PC-3 (cell line): ENCODE results near the gene EHD3. TPM values are rescaled to one million over a fixed set of nuclear protein-coding genes. Genes with fewer than 3 reads are reported as not detected.

Experiments
- ATAC-seq: fragments of 200-7000 bp; cut with Tn5 transposase; 2 replicates; pipeline ENCODE4 v1.9.1; 2020; ENCODE audit warnings: mild to moderate bottlenecking, moderate library complexity
- BruUV-seq: library from RNA; stranded (reverse); fragments of 400-500 nt; replicated peaks from 2 replicates; lab custom pipeline; 2021; lab: Mats Ljungman, UMichigan
- CTCF ChIA-PET: fragments of 300-600 bp; sonication (Branson Sonifier 250); formaldehyde crosslinking; loops from one replicate; lab custom pipeline; 2022; ENCODE audit warnings: antibody characterized with exemption; lab: Charles Lee
- POLR2A ChIA-PET: fragments of 300-600 bp; sonication (Branson Sonifier 250); formaldehyde crosslinking; loops from one replicate; lab custom pipeline; 2022; ENCODE audit warnings: antibody characterized with exemption; ENCODE audit not compliant: unreplicated experiment; lab: Charles Lee
- DNase-seq: peaks from one replicate; pipeline ENCODE4 v3.0.0-alpha.2; 2015
- H2AFZ ChIP-seq: fragments of 300-600 bp; sonication (generic); 2 replicates; pipeline ENCODE4 v1.6.0; 2016; ENCODE audit warnings: antibody characterized with exemption, low read length
- H3F3A ChIP-seq: fragments of 300-600 bp; sonication (generic); one replicate; pipeline ENCODE4 v1.6.0; 2017; ENCODE audit warnings: antibody characterized with exemption, low read length, control low read depth, mild to moderate bottlenecking; ENCODE audit not compliant: unreplicated experiment
- H3K27ac ChIP-seq: fragments of 300-600 bp; sonication (generic); 2 replicates; pipeline ENCODE4 v1.5.1; 2016; ENCODE audit warnings: mild to moderate bottlenecking, low read length
- H3K27me3 ChIP-seq: fragments of 300-600 bp; sonication (generic); 2 replicates; pipeline ENCODE4 v1.6.1; 2016; ENCODE audit warnings: low read length, mixed read lengths
- H3K36me3 ChIP-seq: fragments of 300-600 bp; sonication (generic); 2 replicates; pipeline ENCODE4 v1.6.1; 2016; ENCODE audit warnings: low read depth, mixed run types, low read length, mixed read lengths
- H3K4me1 ChIP-seq: fragments of 300-600 bp; sonication (generic); 2 replicates; pipeline ENCODE4 v1.5.1; 2016; ENCODE audit warnings: low read length; ENCODE audit not compliant: insufficient read depth
- H3K4me2 ChIP-seq: fragments of 300-600 bp; sonication (generic); 2 replicates; pipeline ENCODE4 v1.6.0; 2016; ENCODE audit warnings: low read length
- H3K4me3 ChIP-seq: fragments of 300-600 bp; sonication (generic); 2 replicates; pipeline ENCODE4 v1.5.1; 2016; ENCODE audit warnings: mild to moderate bottlenecking, low read length, mixed read lengths
- H3K79me2 ChIP-seq: fragments of 300-600 bp; sonication (generic); 2 replicates; pipeline ENCODE4 v1.6.1; 2017; ENCODE audit warnings: low read length, mixed read lengths
- H3K9ac ChIP-seq: fragments of 300-600 bp; sonication (generic); 2 replicates; pipeline ENCODE4 v1.6.0; 2016; ENCODE audit warnings: mild to moderate bottlenecking, low read length
- H3K9me2 ChIP-seq: fragments of 300-600 bp; sonication (generic); replicated peaks from 2 replicates; pipeline ENCODE4 v1.6.1; 2016; ENCODE audit warnings: mixed run types, low read length, mixed read lengths
- H3K9me3 ChIP-seq: fragments of 300-600 bp; sonication (generic); 2 replicates; pipeline ENCODE4 v1.6.1; 2016; ENCODE audit warnings: low read length, mixed read lengths
- H4K20me1 ChIP-seq: fragments of 300-600 bp; sonication (generic); 2 replicates; pipeline ENCODE4 v1.6.1; 2016; ENCODE audit warnings: low read length, mixed read lengths
- EZH2 ChIP-seq: fragments of 300-600 bp; sonication (generic); IDR thresholded peaks from one replicate; pipeline ENCODE4 v1.6.1; 2017; ENCODE audit warnings: antibody characterized with exemption, mild to moderate bottlenecking, low read length; ENCODE audit not compliant: unreplicated experiment
- EZH2phosphoT487 ChIP-seq: fragments of 300-600 bp; sonication (generic); IDR thresholded peaks from 2 replicates; pipeline ENCODE4 v1.6.1; 2018; ENCODE audit warnings: mild to moderate bottlenecking, antibody characterized with exemption, low read length, borderline replicate concordance
- intact Hi-C: fragments of 100-400 bp; cut with micrococcal nuclease; formaldehyde crosslinking; loops from 2 replicates; pipeline ENCODE4 v1.9.0; 2023
- total RNA-seq: library from RNA; depleted of rRNA; stranded (reverse); fragments of >200 nt; gene quantifications from 2 replicates; pipeline ENCODE4 v1.2.3, GENCODE V29; 2014
- TF ChIP-seq, protein P1 (sequence below): fragments of 300-600 bp; sonication (generic); conservative IDR thresholded peaks from 2 replicates; pipeline ENCODE4 v1.5.1; 2017; ENCODE audit warnings: antibody characterized with exemption, low read depth, mild to moderate bottlenecking, low read length

The EHD3 gene
- total RNA-seq, 1 experiment from 2014 or later = 4.4 TPM

DNA sequence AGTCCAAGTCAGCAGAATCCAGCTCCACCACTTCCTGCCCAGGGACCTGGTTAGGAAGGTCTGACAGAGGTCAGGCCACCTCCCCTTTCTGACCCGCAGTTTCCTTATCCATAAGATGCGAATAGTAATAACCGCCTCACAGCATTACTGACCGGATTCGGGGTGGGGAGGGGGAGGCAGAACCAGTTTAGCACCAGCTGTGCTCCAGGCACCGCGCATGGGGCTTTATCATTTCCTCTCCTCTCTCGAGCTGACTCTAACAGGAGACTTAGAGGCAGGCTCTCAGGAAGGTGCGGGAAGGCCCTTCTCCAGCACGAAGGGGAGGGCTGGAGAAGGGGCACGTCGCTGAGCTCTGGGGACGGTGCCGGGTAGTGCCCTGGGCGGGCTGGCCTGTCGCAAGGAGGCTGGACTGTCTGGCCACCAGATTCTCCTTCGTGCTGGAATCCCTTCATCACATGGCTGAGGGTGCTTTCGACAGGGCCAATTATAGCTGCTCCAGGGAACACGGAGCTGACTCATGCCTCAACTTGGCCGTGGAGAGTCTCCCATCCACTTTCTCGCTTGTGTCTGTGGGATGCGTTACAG is 5.7 kb downstream of the EHD3 start:
- Histone ChIP-seq H3K9me3 (no peaks in the 10 kb centered on the region), H3K4me1 (no peaks in the 10 kb centered on the region), H3K36me3 (no peaks in the 10 kb centered on the region), H3K27ac (no peak overlapping the region), H3K79me2 (no peaks in the 10 kb centered on the region), H2AFZ (no peak overlapping the region), H3K4me3 (no peak overlapping the region), H3K9ac (no peak overlapping the region), H3K27me3 (no peaks in the 10 kb centered on the region), H3F3A (no peaks in the 10 kb centered on the region), H3K9me2 (no peaks in the 10 kb centered on the region), H3K4me2 (no peak overlapping the region), H4K20me1 (no peaks in the 10 kb centered on the region)
- intact Hi-C loops = loop anchor here (10.0 kb wide), 2 partner anchors 175 to 285 kb away; partner anchors contain the start of gene XDH
- no peak for ATAC-seq
- DNase-seq = no peak
- ChIA-PET CTCF (no interaction called here), POLR2A (no interaction called here)
- no TSS peak for BruUV-seq
- TF ChIP-seq, protein P1, sequence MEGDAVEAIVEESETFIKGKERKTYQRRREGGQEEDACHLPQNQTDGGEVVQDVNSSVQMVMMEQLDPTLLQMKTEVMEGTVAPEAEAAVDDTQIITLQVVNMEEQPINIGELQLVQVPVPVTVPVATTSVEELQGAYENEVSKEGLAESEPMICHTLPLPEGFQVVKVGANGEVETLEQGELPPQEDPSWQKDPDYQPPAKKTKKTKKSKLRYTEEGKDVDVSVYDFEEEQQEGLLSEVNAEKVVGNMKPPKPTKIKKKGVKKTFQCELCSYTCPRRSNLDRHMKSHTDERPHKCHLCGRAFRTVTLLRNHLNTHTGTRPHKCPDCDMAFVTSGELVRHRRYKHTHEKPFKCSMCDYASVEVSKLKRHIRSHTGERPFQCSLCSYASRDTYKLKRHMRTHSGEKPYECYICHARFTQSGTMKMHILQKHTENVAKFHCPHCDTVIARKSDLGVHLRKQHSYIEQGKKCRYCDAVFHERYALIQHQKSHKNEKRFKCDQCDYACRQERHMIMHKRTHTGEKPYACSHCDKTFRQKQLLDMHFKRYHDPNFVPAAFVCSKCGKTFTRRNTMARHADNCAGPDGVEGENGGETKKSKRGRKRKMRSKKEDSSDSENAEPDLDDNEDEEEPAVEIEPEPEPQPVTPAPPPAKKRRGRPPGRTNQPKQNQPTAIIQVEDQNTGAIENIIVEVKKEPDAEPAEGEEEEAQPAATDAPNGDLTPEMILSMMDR = no peak
- TF ChIP-seq EZH2 (no peak), EZH2phosphoT487 (no peak)

DNA sequence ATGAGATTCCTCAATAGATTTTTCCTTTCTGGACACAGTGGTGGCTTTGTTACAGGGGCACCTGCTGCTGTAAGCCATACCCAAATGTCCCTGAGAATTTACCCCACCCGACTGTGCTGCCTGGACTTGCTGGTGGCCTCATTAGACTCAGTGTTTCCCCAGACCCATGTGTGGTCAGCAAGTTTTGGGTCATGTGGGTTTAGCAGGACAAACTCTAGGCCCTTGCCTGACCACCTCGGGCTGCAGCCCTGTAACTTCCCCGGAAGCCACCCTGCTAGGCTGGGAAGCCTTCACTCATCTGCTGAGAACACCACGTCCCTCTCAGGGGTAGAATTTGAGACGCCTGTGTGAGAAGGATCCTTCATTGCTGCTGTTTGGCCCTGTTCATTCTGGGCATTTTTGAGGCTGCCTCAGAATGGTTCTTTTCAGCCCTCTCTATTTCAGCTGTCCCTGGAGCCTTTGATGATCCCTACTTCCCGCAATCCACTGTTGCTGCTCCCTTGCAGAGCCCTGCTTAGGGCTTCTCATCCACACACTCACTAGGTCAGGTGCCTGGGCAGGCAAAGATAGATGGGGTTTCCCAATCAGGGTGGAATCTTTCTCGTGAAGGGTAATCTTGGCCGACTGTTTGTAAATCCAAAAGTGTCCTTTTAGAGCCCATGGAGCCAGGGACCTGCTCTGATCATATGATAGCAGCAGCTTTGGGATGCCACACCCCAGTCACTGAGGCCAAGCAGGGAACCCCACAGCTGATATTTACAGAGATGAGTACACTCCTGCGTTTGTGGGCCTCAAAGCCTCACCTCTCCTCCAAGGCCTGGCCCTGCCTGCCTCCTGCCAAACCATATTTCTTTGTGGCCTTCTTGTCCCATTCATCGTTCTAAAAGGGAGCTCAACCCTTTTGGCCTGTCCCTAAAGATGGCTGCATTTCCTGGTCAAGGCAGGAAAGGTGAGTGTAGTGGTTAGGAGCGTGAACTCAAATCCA is 6.7 kb downstream of the EHD3 start:
- CTCF ChIA-PET = no interaction called here
- no peak overlapping the region for H3K9ac ChIP-seq
- no peak overlapping the region for H3K4me2 ChIP-seq
- no TSS peak for BruUV-seq
- DNase-seq = no peak
- no peaks in the 10 kb centered on the region for H3F3A ChIP-seq
- H3K4me1 ChIP-seq = no peaks in the 10 kb centered on the region
- POLR2A ChIA-PET = no interaction called here
- H3K27me3 ChIP-seq = no peaks in the 10 kb centered on the region
- H3K9me3 ChIP-seq = no peaks in the 10 kb centered on the region
- intact Hi-C loops = no loop called here
- TF ChIP-seq, protein P1 = no peak
- no peak for TF ChIP-seq EZH2phosphoT487
- TF ChIP-seq EZH2 = no peak
- H3K27ac ChIP-seq = no peak overlapping the region
- no peaks in the 10 kb centered on the region for H3K79me2 ChIP-seq
- H2AFZ ChIP-seq = no peak overlapping the region
- H3K36me3 ChIP-seq = no peaks in the 10 kb centered on the region
- H3K4me3 ChIP-seq = no peak overlapping the region
- H3K9me2 ChIP-seq = no peaks in the 10 kb centered on the region
- no peaks in the 10 kb centered on the region for H4K20me1 ChIP-seq
- no peak for ATAC-seq
